Mesenchymal stem cell (in vitro differentiated cells and primary cell): ENCODE measurements around the gene GABRG3.

Experiments used
- DNase-seq: peaks from one replicate; pipeline ENCODE4 v3.0.0-alpha.2; 2013
- H2AFZ ChIP-seq: one replicate; pipeline ENCODE4 v1.6.1; 2013; ENCODE audit warnings: low read depth, mild to moderate bottlenecking, control low read depth, inconsistent platforms, low read length, moderate library complexity
- H2AK5ac ChIP-seq: 2 replicates; pipeline ENCODE4 v1.6.1; 2013; ENCODE audit warnings: low read length, moderate library complexity, mild to moderate bottlenecking, inconsistent platforms; ENCODE audit not compliant: severe bottlenecking
- H2BK120ac ChIP-seq: one replicate; pipeline ENCODE4 v1.6.1; 2013; ENCODE audit warnings: low read depth, mild to moderate bottlenecking, inconsistent platforms, low read length, moderate library complexity
- H2BK12ac ChIP-seq, 2 experiments: one replicate each; pipeline ENCODE4 v1.6.1; 2013; ENCODE audit warnings: inconsistent platforms in 2 of 2, low read length in 2 of 2, mild to moderate bottlenecking in 2 of 2, moderate library complexity in 2 of 2, control low read depth in 1 of 2
- H2BK15ac ChIP-seq: one replicate; pipeline ENCODE4 v1.6.1; 2013; ENCODE audit warnings: mild to moderate bottlenecking, low read depth, inconsistent platforms; ENCODE audit not compliant: poor library complexity, severe bottlenecking
- H2BK5ac ChIP-seq: 2 replicates; pipeline ENCODE4 v1.6.1; 2013; ENCODE audit warnings: low read depth, mild to moderate bottlenecking, low read length, control low read depth, inconsistent platforms; ENCODE audit not compliant: poor library complexity, severe bottlenecking
- H3K14ac ChIP-seq, 2 experiments: one replicate each; pipeline ENCODE4 v1.6.1; 2013; ENCODE audit warnings: inconsistent platforms in 2 of 2, low read length in 2 of 2, control low read depth in 1 of 2, mild to moderate bottlenecking in 1 of 2, moderate library complexity in 1 of 2
- H3K18ac ChIP-seq, 2 experiments: one replicate each; pipeline ENCODE4 v1.6.1; 2013; ENCODE audit warnings: inconsistent platforms in 2 of 2, low read length in 2 of 2, control low read depth in 1 of 2, low read depth in 1 of 2, mild to moderate bottlenecking in 1 of 2
- H3K23ac ChIP-seq, 2 experiments: one replicate each; pipeline ENCODE4 v1.6.1; 2013; ENCODE audit warnings: inconsistent platforms in 2 of 2, low read length in 2 of 2, mild to moderate bottlenecking in 2 of 2, moderate library complexity in 2 of 2, control low read depth in 1 of 2
- H3K27ac ChIP-seq: 2 replicates; pipeline ENCODE4 v1.5.1; 2013; ENCODE audit warnings: mild to moderate bottlenecking, moderate library complexity, low read length, control low read depth, inconsistent platforms; ENCODE audit not compliant: poor library complexity, severe bottlenecking
- H3K27me3 ChIP-seq, 2 experiments: 2 replicates each; pipeline versions ENCODE4 v1.6.1 to v1.7.0; 2013; ENCODE audit warnings: low read length in 2 of 2, mild to moderate bottlenecking in 2 of 2, moderate library complexity in 2 of 2, control low read depth in 1 of 2, inconsistent platforms in 1 of 2; ENCODE audit not compliant: control insufficient read depth in 1 of 2, insufficient read depth in 1 of 2
- H3K36me3 ChIP-seq, 2 experiments: 2 replicates each; pipeline versions ENCODE4 v1.6.1 to v1.7.0; 2013; ENCODE audit warnings: low read length in 2 of 2, control low read depth in 1 of 2, inconsistent platforms in 1 of 2, low read depth in 1 of 2, mild to moderate bottlenecking in 1 of 2; ENCODE audit not compliant: insufficient read depth in 2 of 2, control insufficient read depth in 1 of 2
- H3K4ac ChIP-seq, 2 experiments: one replicate each; pipeline ENCODE4 v1.6.1; 2013; ENCODE audit warnings: inconsistent platforms in 2 of 2, low read length in 2 of 2, mild to moderate bottlenecking in 2 of 2, moderate library complexity in 2 of 2, control low read depth in 1 of 2, low read depth in 1 of 2
- H3K4me1 ChIP-seq: 2 replicates; pipeline ENCODE4 v1.6.1; 2013; ENCODE audit warnings: low read depth, low read length, control low read depth; ENCODE audit not compliant: control insufficient read depth, insufficient read depth
- H3K4me2 ChIP-seq: 2 replicates; pipeline ENCODE4 v1.6.1; 2013; ENCODE audit warnings: low read length, mild to moderate bottlenecking, inconsistent platforms; ENCODE audit not compliant: poor library complexity, severe bottlenecking
- H3K4me3 ChIP-seq, 2 experiments: 2 replicates each; pipeline versions ENCODE4 v1.5.1 to v1.7.0; 2013; ENCODE audit warnings: low read length in 2 of 2, mild to moderate bottlenecking in 2 of 2, control low read depth in 1 of 2, low read depth in 1 of 2; ENCODE audit not compliant: insufficient read depth in 1 of 2
- H3K79me1 ChIP-seq: replicated peaks from 2 replicates; pipeline ENCODE4 v1.6.1; 2013; ENCODE audit warnings: mild to moderate bottlenecking, control low read depth, low read length, inconsistent platforms; ENCODE audit not compliant: poor library complexity, severe bottlenecking
- H3K9ac ChIP-seq: 2 replicates; pipeline ENCODE4 v1.7.0; 2013; ENCODE audit warnings: mild to moderate bottlenecking, low read length, moderate library complexity
- H3K9me3 ChIP-seq: 2 replicates; pipeline ENCODE4 v1.7.0; 2013; ENCODE audit warnings: mild to moderate bottlenecking, low read length; ENCODE audit not compliant: control insufficient read depth
- H4K8ac ChIP-seq: one replicate; pipeline ENCODE4 v1.6.1; 2013; ENCODE audit warnings: inconsistent platforms, mild to moderate bottlenecking, low read length, moderate library complexity
- H4K91ac ChIP-seq: one replicate; pipeline ENCODE4 v1.6.1; 2013; ENCODE audit warnings: mild to moderate bottlenecking, low read length, inconsistent platforms
- WGBS: methylation state at CpG from one replicate; pipeline ENCODE4 v1.1.7; 2013; ENCODE audit warnings: mixed read lengths; 5-methylcytosine and 5-hydroxymethylcytosine counted together

GABRG3 gene

DNA sequence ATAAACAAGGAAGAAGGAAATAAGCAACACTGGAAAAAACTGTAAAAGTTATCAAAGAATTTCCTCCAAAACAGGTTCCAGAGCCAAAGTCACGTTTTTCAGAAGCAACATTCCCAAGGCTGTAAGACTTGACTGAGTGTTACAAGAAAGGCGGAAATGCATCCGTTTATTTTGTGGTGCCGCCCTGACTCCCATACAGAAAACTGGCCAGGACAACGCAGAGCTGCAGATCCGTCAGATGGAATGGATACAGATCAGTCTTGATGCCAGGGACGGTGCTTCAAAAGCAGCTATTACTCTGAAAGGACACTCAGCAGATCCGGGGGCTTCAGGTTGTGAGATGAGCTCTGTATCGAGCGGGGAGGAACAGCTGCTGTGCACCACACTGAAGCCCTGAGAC lies 83.4 kb downstream of the GABRG3 start:
- WGBS = 75% methylated on average over 10 of the region's 10 CpGs
- Histone ChIP-seq H3K18ac (no peak overlapping the region), H3K27me3 (no peaks in the 10 kb centered on the region), H3K27ac (no peak overlapping the region), H4K8ac (no peak overlapping the region), H3K4ac (no peak overlapping the region), H4K91ac (no peak overlapping the region), H2AK5ac (no peak overlapping the region), H3K23ac (no peak overlapping the region), H2BK120ac (no peak overlapping the region), H2BK15ac (no peak overlapping the region), H3K9ac (no peak overlapping the region), H3K4me2 (no peak overlapping the region), H2AFZ (no peak overlapping the region), H3K14ac (no peak overlapping the region), H2BK5ac (no peak overlapping the region), H3K79me1 (no peaks in the 10 kb centered on the region), H3K4me1 (peaks cover 1% of the 10 kb centered on the region), H2BK12ac (no peak overlapping the region), H3K36me3 (no peaks in the 10 kb centered on the region), H3K4me3 (no peak overlapping the region), H3K9me3 (no peaks in the 10 kb centered on the region)
- DNase-seq = no peak

GRCh38 chr15:27057904-27058645 lies 87.1 kb downstream of the GABRG3 start:
- no peak overlapping the region for H2BK120ac ChIP-seq
- H3K79me1 ChIP-seq = no peaks in the 10 kb centered on the region
- no peaks in the 10 kb centered on the region for H3K9me3 ChIP-seq
- H3K4me3 ChIP-seq = no peak overlapping the region
- H3K4ac ChIP-seq = no peak overlapping the region
- no peak overlapping the region for H3K18ac ChIP-seq
- WGBS = 63% methylated on average over 13 of the region's 14 CpGs
- peaks cover 1% of the 10 kb centered on the region for H3K4me1 ChIP-seq
- no peak for DNase-seq
- no peak overlapping the region for H3K9ac ChIP-seq
- no peak overlapping the region for H4K91ac ChIP-seq
- H4K8ac ChIP-seq = no peak overlapping the region
- no peak overlapping the region for H2BK15ac ChIP-seq
- no peak overlapping the region for H2AK5ac ChIP-seq
- no peaks in the 10 kb centered on the region for H3K36me3 ChIP-seq
- no peak overlapping the region for H3K14ac ChIP-seq
- H3K27ac ChIP-seq = no peak overlapping the region
- no peak overlapping the region for H3K23ac ChIP-seq
- H2BK12ac ChIP-seq = no peak overlapping the region
- no peak overlapping the region for H2AFZ ChIP-seq
- H2BK5ac ChIP-seq = no peak overlapping the region
- no peak overlapping the region for H3K4me2 ChIP-seq
- H3K27me3 ChIP-seq = no peaks in the 10 kb centered on the region

- Histone ChIP-seq H2AK5ac (no peak overlapping the region), H2BK12ac (no peak overlapping the region), H3K18ac (no peak overlapping the region), H3K4me2 (no peak overlapping the region), H3K27ac (no peak overlapping the region), H3K4me3 (no peak overlapping the region), H3K79me1 (no peaks in the 10 kb centered on the region), H3K9me3 (no peaks in the 10 kb centered on the region), H4K8ac (no peak overlapping the region), H2AFZ (no peak overlapping the region), H3K27me3 (no peaks in the 10 kb centered on the region), H2BK5ac (no peak overlapping the region), H3K4ac (no peak overlapping the region), H3K36me3 (no peaks in the 10 kb centered on the region), H3K9ac (no peak overlapping the region), H3K14ac (no peak overlapping the region), H3K23ac (no peak overlapping the region), H2BK120ac (no peak overlapping the region), H3K4me1 (peaks cover 1% of the 10 kb centered on the region), H4K91ac (no peak overlapping the region), H2BK15ac (no peak overlapping the region)
- WGBS = 51% methylated on average over 2 of the region's 2 CpGs
- no peak for DNase-seq
These were observed 88.0 kb downstream of the GABRG3 start for GRCh38 chr15:27058939-27059338.

GRCh38 chr15:27059610-27060202 lies 88.7 kb downstream of the GABRG3 start:
- Histone ChIP-seq H3K9me3 (no peaks in the 10 kb centered on the region), H3K36me3 (no peaks in the 10 kb centered on the region), H4K91ac (no peak overlapping the region), H2BK12ac (no peak overlapping the region), H3K4me1 (peaks cover 1% of the 10 kb centered on the region), H3K4me2 (no peak overlapping the region), H3K79me1 (no peaks in the 10 kb centered on the region), H3K4me3 (no peak overlapping the region), H3K4ac (no peak overlapping the region), H4K8ac (no peak overlapping the region), H3K27me3 (no peaks in the 10 kb centered on the region), H2AFZ (no peak overlapping the region), H3K23ac (no peak overlapping the region), H2BK120ac (no peak overlapping the region), H2AK5ac (no peak overlapping the region), H3K27ac (no peak overlapping the region), H3K14ac (no peak overlapping the region), H3K9ac (no peak overlapping the region), H2BK15ac (no peak overlapping the region), H2BK5ac (no peak overlapping the region), H3K18ac (no peak overlapping the region)
- DNase-seq = peak; percentile 10
- 12% methylated on average over 3 of the region's 3 CpGs for WGBS
